Bronchial epithelial cell (primary cell): ENCODE results near the gene ACOXL. TPM values are rescaled to one million over a fixed set of nuclear protein-coding genes. Genes with fewer than 3 reads are reported as not detected.

Experiments used
- DNase-seq: peaks from one replicate; pipeline ENCODE4 v3.0.0-alpha.2; 2010; ENCODE audit warnings: low read depth
- FAIRE-seq: peaks from 2 replicates; lab custom pipeline; 2011; peaks lifted over from hg19 to GRCh38; lab: Jason Lieb, UNC
- H3K27me3 ChIP-seq: 2 replicates; pipeline ENCODE4 v1.5.1; 2011; ENCODE audit warnings: low read length; ENCODE audit not compliant: control insufficient read depth, insufficient read depth
- H3K36me3 ChIP-seq: 2 replicates; pipeline ENCODE4 v1.5.1; 2011; ENCODE audit warnings: low read length; ENCODE audit not compliant: control insufficient read depth, insufficient read depth
- H3K4me3 ChIP-seq: 2 replicates; pipeline ENCODE4 v1.5.1; 2011; ENCODE audit warnings: mild to moderate bottlenecking, low read depth, low read length, control low read depth
- total RNA-seq: library from RNA; depleted of rRNA; stranded (reverse); fragments of >200 nt; gene quantifications from 2 replicates; pipeline ENCODE4 v1.2.1, GENCODE V29; 2014
- TF ChIP-seq, protein P1 (sequence below): IDR thresholded peaks from 2 replicates; pipeline ENCODE4 v1.5.1; 2011; ENCODE audit warnings: mild to moderate bottlenecking, moderate library complexity, low read length, control low read depth, inconsistent platforms; ENCODE audit not compliant: insufficient read depth, severe bottlenecking

Gene ACOXL
- total RNA-seq, 1 donor from 2014 or later = not detected

GRCh38 chr2:110712737-110713136, 19.6 kb upstream of the ACOXL start:
- H3K4me3 ChIP-seq = no peak overlapping the region
- H3K27me3 ChIP-seq = no peaks in the 10 kb centered on the region
- no peak for DNase-seq
- TF ChIP-seq, protein P1, sequence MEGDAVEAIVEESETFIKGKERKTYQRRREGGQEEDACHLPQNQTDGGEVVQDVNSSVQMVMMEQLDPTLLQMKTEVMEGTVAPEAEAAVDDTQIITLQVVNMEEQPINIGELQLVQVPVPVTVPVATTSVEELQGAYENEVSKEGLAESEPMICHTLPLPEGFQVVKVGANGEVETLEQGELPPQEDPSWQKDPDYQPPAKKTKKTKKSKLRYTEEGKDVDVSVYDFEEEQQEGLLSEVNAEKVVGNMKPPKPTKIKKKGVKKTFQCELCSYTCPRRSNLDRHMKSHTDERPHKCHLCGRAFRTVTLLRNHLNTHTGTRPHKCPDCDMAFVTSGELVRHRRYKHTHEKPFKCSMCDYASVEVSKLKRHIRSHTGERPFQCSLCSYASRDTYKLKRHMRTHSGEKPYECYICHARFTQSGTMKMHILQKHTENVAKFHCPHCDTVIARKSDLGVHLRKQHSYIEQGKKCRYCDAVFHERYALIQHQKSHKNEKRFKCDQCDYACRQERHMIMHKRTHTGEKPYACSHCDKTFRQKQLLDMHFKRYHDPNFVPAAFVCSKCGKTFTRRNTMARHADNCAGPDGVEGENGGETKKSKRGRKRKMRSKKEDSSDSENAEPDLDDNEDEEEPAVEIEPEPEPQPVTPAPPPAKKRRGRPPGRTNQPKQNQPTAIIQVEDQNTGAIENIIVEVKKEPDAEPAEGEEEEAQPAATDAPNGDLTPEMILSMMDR = no peak
- no peaks in the 10 kb centered on the region for H3K36me3 ChIP-seq
- FAIRE-seq = no peak

DNA sequence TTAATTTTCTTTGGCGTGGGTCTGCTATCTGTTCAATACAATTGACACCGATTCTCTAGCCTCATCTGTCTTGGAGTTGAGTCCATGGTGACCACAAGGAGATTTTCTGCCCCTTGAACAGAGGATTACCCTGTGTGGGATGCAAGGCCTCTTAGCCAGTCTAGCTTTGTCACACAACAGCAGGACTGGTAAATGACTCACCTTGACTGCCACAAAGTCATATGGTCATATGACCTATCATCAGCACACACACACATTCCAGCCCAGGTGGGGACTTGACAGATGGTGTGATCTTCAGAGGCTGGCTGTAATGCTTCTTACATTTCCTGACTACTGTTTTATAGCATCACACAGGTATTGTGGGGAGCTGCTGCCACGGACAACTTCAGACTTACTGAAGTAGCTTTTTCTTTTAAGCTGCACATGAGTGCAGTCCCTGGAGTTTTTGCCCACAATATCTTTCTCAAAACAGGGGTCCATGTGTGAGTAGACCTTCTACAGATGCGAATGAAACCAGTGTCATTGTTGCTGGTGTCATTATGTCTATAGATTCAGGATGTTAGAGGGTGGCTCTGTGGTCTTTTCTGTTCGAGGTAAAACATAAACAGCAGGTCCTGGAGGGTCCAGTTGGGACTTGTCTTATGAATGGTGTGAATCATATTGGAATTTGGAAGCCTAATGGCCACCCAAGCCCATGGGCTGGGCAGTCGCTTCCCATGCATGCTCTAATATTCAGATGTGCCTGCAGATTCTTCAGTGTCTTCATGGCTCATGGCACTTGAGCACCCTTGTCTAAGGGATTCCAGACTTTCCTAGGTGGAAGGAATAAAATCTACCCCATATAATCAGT, 18.6 kb upstream of the ACOXL start:
- Histone ChIP-seq H3K4me3 (no peak overlapping the region), H3K27me3 (no peaks in the 10 kb centered on the region), H3K36me3 (no peaks in the 10 kb centered on the region)
- TF ChIP-seq, protein P1 = no peak
- peak; percentile 76 for DNase-seq
- FAIRE-seq = no peak

DNA sequence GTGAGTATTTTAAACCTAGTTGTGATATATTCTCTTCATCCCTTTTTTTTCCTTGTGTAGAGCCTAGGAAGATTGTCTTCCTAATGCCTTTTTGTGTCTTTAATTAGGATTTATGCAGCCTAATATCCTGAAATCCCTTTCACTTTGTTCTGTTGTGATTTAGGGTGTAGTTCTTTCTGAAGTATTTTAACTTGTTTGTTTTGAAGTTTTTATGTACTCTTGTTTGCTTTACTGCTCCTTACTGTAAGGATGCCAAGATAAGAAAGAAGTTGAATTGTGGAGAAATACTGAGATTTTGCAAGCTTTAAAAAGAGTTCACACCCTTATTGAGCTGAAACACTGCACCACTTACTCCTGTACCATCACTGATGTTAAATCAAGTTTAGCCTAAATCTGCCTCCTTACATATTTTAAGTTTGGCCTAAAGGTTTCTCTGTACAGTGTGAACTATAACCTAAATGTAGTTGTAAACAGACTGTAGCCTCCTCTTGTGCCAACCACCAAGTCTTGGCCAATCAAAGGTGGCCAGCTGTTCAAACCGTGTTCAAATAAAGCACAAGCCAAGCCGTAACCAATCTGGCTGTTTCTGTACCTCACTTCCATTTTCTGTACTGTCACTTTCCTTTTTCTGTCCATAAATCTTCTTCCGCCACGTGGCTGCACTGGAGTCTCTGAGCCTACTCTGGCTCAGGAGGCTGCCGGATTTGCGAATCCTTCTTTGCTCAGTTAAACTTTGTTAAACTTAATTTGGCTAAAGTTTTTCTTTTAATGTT, 17.7 kb upstream of the ACOXL start:
- DNase-seq = no peak
- TF ChIP-seq, protein P1 = no peak

DNA sequence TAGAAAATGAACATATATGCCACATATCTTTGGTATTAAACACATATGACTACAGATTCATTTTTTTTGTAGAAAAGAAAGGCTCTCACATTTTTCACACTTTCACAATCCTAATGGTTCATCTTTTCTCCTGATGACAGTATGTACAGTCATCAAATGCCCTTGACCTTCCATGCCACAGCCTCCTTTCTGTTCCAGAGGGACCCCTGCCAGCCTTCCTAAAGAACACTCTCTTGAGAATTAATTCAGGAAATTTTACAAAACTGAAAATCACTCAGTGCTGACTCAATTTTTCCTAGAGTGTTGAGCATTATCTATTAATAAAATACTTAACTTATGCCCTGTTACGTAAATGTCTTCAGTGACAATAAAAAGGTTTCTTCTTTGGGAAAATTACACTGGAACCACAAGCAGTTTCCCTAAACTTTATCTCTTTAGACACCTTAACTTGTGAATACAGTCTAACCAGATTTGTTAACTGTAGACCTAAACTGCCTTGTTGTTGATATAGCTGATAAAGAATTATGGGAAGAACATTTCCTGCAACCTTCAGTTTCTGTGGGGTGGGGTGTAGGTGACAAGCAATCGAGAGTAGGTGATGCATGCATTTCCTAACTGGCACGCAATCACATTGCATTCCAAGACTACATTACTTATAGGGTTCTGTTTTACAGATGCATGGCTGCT, 15.3 kb upstream of the ACOXL start:
- Histone ChIP-seq H3K36me3 (no peaks in the 10 kb centered on the region), H3K27me3 (no peaks in the 10 kb centered on the region), H3K4me3 (no peak overlapping the region)
- DNase-seq (no peak), FAIRE-seq (no peak)
- TF ChIP-seq, protein P1 = no peak

More for the DNA sequence above, 17.7 kb upstream of the ACOXL start:
- H3K4me3 ChIP-seq = no peak overlapping the region
- H3K27me3 ChIP-seq = no peaks in the 10 kb centered on the region
- H3K36me3 ChIP-seq = no peaks in the 10 kb centered on the region
- no peak for FAIRE-seq

GRCh38 chr2:110717734-110718133, 14.6 kb upstream of the ACOXL start:
- H3K36me3 ChIP-seq = no peaks in the 10 kb centered on the region
- TF ChIP-seq, protein P1 = no peak
- H3K27me3 ChIP-seq = no peaks in the 10 kb centered on the region
- FAIRE-seq (no peak), DNase-seq (no peak)
- no peak overlapping the region for H3K4me3 ChIP-seq
